GM12872 (cell line): ENCODE measurements around the gene CDH19.

Experiments
- TF ChIP-seq, protein P1 (sequence below): IDR thresholded peaks from 3 replicates; pipeline ENCODE4 v1.5.1; 2011; ENCODE audit warnings: low read depth, mild to moderate bottlenecking, low read length, moderate library complexity; ENCODE audit not compliant: insufficient read depth

Gene CDH19

DNA sequence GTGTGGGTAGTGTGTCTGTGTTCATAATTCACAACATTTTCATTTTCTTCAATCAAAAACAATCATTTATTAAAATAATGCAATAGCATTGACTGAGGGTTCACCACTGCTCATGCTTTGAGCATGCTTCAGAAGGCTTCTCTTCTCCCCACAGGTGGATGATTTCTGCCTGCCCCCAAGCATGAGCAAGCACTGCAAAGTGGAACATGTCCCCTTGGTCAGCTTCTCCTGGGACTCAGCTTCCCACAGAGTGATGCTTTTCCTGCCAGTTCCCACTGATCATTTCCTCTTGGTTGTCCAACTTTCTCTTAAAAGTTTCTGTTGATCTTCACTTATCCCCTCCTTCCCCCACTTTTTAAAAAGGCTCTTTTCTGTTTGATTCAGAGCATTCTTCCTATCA is 31.5 kb upstream of the CDH19 start:
- TF ChIP-seq, protein P1, sequence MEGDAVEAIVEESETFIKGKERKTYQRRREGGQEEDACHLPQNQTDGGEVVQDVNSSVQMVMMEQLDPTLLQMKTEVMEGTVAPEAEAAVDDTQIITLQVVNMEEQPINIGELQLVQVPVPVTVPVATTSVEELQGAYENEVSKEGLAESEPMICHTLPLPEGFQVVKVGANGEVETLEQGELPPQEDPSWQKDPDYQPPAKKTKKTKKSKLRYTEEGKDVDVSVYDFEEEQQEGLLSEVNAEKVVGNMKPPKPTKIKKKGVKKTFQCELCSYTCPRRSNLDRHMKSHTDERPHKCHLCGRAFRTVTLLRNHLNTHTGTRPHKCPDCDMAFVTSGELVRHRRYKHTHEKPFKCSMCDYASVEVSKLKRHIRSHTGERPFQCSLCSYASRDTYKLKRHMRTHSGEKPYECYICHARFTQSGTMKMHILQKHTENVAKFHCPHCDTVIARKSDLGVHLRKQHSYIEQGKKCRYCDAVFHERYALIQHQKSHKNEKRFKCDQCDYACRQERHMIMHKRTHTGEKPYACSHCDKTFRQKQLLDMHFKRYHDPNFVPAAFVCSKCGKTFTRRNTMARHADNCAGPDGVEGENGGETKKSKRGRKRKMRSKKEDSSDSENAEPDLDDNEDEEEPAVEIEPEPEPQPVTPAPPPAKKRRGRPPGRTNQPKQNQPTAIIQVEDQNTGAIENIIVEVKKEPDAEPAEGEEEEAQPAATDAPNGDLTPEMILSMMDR, result no peak

DNA sequence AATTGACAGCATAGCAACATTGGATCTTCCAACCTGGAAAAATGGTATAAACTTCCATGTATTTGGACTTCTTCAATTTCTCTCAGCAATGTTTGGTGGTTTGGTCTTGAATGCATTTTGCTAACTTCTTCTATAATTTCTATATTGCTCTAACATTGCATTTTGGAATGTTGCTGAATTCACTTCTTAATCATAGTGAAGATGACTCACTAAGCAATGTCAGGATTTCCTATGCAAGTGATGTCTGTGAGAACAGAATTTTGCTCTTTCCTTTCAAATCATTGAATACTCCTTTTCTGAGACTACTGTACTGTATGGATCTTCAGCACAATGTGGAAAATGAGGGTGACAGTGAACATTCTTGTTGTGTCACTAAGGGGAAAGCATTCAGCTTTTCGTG is 28.9 kb upstream of the CDH19 start:
- TF ChIP-seq, protein P1, result no peak

DNA sequence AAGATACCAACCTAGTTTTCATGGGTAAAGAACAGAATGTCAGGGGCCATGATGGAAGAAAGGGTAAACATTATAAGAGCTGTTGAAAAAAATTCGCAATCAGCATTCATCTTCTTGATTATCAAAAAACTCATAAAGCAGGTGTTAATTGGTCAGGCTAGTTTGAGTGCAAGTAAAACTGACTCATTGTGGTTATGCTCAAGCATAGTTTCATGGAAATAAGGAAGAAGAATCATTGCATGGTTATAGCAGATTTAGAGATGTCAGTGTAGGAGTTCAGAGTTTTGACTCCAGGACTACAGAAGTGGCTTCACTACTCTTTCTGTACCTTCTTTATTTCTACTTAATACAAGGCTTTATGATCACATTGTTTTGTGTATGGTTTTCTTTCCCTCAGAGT is 26.9 kb upstream of the CDH19 start:
- TF ChIP-seq, protein P1, result no peak

DNA sequence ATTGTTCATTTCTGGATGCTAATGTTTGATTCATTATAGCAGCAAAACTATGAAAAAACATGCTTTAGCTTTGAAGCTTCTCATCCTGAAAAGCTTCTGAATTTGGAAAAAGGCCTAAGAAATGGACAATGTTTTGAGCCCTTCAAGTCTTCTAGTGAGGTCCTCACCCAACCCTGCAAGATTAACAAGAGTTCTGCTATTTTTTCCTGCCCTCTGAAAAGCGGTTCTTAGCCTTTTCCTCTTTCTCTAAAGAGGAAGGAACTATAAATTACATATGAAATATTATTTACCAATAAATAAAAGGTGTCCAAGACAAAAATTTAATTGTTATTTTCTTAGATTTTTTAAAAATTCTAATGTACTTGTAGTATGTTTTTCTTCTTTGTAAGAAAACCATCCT is 19.9 kb upstream of the CDH19 start:
- TF ChIP-seq, protein P1, result no peak

DNA sequence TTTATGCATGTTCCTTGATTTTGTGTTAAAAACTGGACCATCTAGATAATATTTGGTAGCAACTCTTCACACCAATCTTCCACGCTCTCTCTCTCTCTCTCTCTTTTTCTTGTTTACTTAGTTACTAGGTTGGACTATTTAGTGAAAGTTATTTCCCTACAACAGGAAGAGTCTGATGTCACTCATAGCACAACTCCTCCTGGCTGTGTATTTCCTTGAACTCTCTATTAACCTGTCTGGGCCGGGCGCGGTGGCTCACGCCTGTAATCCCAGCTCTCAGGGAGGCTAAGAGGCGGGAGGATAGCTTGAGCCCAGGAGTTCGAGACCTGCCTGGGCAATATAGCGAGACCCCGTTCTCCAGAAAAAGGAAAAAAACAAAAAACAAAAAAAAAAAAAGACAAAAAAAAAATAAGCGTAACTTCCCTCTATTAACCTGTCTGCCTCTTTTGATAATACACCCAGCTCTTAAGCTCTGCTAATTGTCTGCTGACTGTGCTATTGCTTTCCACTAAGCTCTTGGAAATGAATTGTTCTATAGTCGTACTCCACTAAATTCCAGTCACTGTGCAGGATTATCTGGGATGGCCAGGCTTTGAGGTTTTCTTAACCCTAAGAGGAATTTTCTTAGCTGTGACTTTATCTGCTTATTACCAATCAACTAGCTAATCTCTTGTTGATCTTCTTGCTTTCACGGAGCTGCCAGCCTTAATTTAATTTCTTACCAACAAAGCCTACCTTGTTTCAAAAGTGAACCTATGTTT is 18.1 kb upstream of the CDH19 start:
- TF ChIP-seq, protein P1, result no peak

DNA sequence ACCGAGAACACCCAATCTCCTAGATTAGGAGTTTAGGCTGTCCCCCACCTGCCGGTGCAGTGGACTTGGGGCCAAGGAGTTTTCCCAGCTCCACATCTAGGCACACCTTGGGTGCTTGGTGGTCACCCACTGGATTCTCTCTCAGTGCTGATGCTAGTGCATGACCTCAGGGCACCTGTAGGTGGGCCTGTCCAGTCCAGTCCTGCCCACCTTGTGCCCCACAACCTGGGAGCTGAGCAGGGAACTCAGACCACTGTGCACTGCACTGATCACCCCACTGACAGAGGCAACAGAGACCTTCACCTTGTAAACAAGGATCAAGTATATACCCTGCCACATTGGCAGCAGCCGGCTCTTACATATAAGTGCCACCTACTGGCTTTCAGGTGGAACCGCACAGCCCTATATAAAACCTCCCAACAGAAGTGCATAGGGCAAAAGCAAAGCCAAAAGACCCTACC is 12.7 kb upstream of the CDH19 start:
- TF ChIP-seq, protein P1, result peak; percentile 50; the same call in 2 of the 3 replicates

DNA sequence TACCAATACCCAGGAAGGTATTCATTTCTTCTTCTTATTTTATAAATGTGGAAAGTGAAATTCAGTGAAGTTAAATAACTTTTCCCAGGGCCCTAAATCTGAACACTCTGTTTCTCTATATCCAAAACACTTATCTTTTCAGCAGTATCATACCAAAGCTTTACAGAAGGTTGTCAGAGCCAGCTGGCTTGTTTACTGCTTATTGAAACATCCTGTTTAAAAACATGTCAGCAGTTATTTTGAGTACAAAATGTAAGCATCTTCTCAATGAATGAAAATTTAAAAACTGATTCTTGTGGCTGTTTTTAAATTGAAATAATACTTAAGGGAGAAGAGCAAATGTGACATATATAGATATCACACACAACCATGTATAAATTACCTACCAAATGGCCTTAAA is 11.3 kb upstream of the CDH19 start:
- TF ChIP-seq, protein P1, result no peak

DNA sequence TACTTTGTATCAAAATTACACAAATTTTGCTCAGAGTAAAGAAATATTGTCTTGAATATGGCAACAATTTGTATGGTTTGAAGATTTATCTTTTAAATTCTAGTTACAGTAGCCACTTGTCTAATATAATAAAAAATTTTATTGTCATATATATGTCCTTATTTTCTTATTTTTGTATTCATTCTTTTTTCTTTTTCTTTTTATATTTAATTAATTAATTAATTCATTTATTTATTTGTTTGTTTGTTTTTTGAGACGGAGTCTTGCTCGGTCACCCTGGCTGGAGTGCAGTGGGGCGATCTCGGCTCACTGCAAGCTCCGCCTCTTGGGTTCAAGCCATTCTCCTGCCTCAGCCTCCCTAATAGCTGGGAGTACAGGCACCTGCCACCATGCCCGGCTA is 3.7 kb upstream of the CDH19 start:
- TF ChIP-seq, protein P1, result no peak
